SU-DHL-6 (cell line): ENCODE results near the gene RLF.
"Not testable (repeated sequence)": the region's sequence is repeated elsewhere in the genome, so short reads cannot be mapped to it uniquely, and the experiment has no call there.

Experiments
- H2AFZ ChIP-seq: fragments of 200-600 bp; sonication (generic); 2 replicates; pipeline ENCODE4 v1.6.1; 2014; ENCODE audit warnings: low read depth, mild to moderate bottlenecking, moderate library complexity, mixed read lengths, antibody characterized with exemption, low read length; ENCODE audit not compliant: severe bottlenecking
- H3F3A ChIP-seq: fragments of 200-600 bp; shearing (Covaris generic); 2 replicates; pipeline ENCODE4 v1.6.0; 2016; ENCODE audit warnings: antibody characterized with exemption, mild to moderate bottlenecking; ENCODE audit not compliant: insufficient read depth
- H3K27ac ChIP-seq: fragments of 200-600 bp; sonication (generic); 2 replicates; pipeline ENCODE4 v1.5.1; 2016; ENCODE audit warnings: low read depth, mild to moderate bottlenecking, low read length, moderate library complexity, mixed read lengths
- H3K27me3 ChIP-seq: fragments of 200-600 bp; sonication (generic), shearing (Covaris generic); 2 replicates; pipeline ENCODE4 v1.6.0; 2014; ENCODE audit warnings: mild to moderate bottlenecking, low read length
- H3K36me3 ChIP-seq: fragments of 200-600 bp; sonication (generic); 2 replicates; pipeline ENCODE4 v1.6.1; 2014; ENCODE audit warnings: mild to moderate bottlenecking, low read length, mixed read lengths
- H3K4me2 ChIP-seq: fragments of 300-600, 200-600 bp; shearing (Covaris generic), sonication (generic); 2 replicates; pipeline ENCODE4 v1.6.0; 2014; ENCODE audit warnings: low read length, low read depth, mild to moderate bottlenecking; ENCODE audit not compliant: poor library complexity, severe bottlenecking
- H3K4me3 ChIP-seq: fragments of 200-600 bp; sonication (generic); 2 replicates; pipeline ENCODE4 v1.5.1; 2014; ENCODE audit warnings: antibody characterized with exemption, low read length, mild to moderate bottlenecking, mixed read lengths; ENCODE audit not compliant: insufficient read depth, poor library complexity, severe bottlenecking
- H3K79me2 ChIP-seq: fragments of 200-600 bp; sonication (generic); 2 replicates; pipeline ENCODE4 v1.6.1; 2014; ENCODE audit warnings: mild to moderate bottlenecking, low read length, moderate library complexity; ENCODE audit not compliant: insufficient read depth
- H3K9ac ChIP-seq: fragments of 200-600 bp; sonication (generic); 2 replicates; pipeline ENCODE4 v1.7.0; 2014; ENCODE audit warnings: mild to moderate bottlenecking, low read length
- H3K9me2 ChIP-seq: fragments of 200-600 bp; sonication (generic); replicated peaks from 2 replicates; pipeline ENCODE4 v1.6.1; 2014; ENCODE audit warnings: low read length; ENCODE audit not compliant: insufficient read depth
- H3K9me3 ChIP-seq: fragments of 200-600 bp; sonication (generic); 2 replicates; pipeline ENCODE4 v1.6.1; 2014; ENCODE audit warnings: low read length, mixed read lengths; ENCODE audit not compliant: insufficient read depth
- H4K20me1 ChIP-seq: fragments of 200-600 bp; sonication (generic); 2 replicates; pipeline ENCODE4 v1.6.1; 2014; ENCODE audit warnings: low read depth, mild to moderate bottlenecking, antibody characterized with exemption, low read length, moderate library complexity, mixed read lengths
- EZH2phosphoT487 ChIP-seq: fragments of 200-600 bp; sonication (generic), shearing (Covaris generic); conservative IDR thresholded peaks from 2 replicates; pipeline ENCODE4 v1.6.1; 2018; ENCODE audit warnings: mild to moderate bottlenecking, antibody characterized with exemption, low read length, moderate library complexity, mixed read lengths
- TF ChIP-seq, protein P1 (sequence below): fragments of 200-600 bp; sonication (generic); IDR thresholded peaks from one replicate; pipeline ENCODE4 v1.5.1; 2017; ENCODE audit warnings: antibody characterized with exemption, mild to moderate bottlenecking, low read length, moderate library complexity; ENCODE audit not compliant: insufficient read depth, poor library complexity, severe bottlenecking

The RLF gene

DNA sequence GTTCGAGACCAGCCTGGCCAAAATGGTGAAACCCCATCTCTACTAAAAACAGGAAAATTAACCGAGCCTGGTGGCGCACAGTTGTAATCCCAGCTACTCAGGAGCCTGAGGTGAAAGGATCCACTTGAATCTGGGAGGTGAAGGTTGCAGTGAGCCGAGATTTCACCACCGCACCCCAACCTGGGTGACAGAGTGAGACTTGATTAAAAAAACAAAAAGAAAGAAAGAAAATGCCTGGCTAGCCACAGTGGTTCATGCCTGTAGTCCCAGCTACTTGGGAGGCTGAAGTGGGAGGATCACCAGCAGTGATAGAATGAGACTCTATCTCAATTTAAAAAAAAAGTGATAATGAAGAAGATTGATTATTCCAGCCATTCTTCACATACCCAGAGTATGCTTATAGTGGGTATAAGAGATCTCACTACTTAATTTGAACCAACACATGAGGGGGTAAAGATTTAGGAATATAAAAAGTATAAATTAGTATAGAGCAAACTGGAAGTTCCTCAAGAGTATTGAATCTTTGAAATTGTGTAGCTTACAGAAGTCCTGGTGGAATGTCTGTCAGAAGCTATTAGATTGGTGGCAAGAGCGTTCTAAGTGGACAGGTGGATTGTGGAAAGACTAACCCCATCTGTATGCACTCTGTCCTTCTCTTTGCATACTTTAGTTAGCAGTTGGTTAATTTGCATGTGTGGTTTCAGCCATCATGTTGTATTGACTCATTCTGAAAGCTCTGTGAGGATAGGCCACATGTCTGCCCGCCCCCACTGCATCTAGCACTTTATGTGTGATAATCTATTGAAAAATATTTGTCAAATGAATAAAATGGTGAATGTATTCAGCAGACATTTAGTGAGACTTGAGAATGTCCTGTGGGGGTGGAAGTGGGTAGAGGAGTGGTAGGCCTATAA is 25.0 kb downstream of the RLF start:
- Histone ChIP-seq H3K9ac (0 out of 2 replicates have a peak overlapping the region, but pooled peaks have one; percentile 13), H3K9me3 (no peaks in the 10 kb centered on the region), H3K9me2 (no peaks in the 10 kb centered on the region), H3F3A (peaks cover 7% of the 10 kb centered on the region; the same call in 1 of the 2 replicates), H3K4me3 (no peak overlapping the region), H3K79me2 (peaks cover 95% of the 10 kb centered on the region), H4K20me1 (peaks cover 7% of the 10 kb centered on the region; the same call in 1 of the 2 replicates), H3K27me3 (no peaks in the 10 kb centered on the region), H3K27ac (peak overlapping the region; percentile 60), H3K36me3 (peaks cover 14% of the 10 kb centered on the region), H3K4me2 (peak overlapping the region; percentile 46), H2AFZ (no peak overlapping the region)
- TF ChIP-seq, protein P1, sequence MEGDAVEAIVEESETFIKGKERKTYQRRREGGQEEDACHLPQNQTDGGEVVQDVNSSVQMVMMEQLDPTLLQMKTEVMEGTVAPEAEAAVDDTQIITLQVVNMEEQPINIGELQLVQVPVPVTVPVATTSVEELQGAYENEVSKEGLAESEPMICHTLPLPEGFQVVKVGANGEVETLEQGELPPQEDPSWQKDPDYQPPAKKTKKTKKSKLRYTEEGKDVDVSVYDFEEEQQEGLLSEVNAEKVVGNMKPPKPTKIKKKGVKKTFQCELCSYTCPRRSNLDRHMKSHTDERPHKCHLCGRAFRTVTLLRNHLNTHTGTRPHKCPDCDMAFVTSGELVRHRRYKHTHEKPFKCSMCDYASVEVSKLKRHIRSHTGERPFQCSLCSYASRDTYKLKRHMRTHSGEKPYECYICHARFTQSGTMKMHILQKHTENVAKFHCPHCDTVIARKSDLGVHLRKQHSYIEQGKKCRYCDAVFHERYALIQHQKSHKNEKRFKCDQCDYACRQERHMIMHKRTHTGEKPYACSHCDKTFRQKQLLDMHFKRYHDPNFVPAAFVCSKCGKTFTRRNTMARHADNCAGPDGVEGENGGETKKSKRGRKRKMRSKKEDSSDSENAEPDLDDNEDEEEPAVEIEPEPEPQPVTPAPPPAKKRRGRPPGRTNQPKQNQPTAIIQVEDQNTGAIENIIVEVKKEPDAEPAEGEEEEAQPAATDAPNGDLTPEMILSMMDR, result no peak
- TF ChIP-seq EZH2phosphoT487, result no peak

DNA sequence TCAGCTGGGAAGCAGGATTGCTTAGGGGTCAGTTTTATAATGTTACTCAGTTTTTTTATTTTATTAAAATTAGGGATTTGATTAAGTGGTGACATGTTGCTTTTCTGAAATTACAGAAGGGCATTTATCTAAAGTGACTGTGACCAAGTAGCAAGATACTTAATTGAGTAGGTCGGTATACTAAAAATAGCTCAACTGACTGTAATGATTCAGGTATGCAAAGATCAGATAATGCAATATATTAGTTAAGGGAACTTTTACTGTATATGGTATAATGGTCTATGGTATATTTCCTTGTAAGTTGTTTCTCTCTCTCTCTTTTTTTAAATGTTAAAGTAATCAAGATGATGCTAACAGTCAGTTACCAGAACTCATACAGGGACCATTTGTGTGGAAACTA is 26.2 kb downstream of the RLF start:
- Histone ChIP-seq H3K36me3 (peaks cover 19% of the 10 kb centered on the region), H4K20me1 (peaks cover 6% of the 10 kb centered on the region; the same call in 1 of the 2 replicates), H3F3A (peaks cover 7% of the 10 kb centered on the region; the same call in 1 of the 2 replicates), H3K9ac (no peak overlapping the region), H3K27ac (peak overlapping the region; percentile 4; the same call in 1 of the 2 replicates), H3K79me2 (peaks cover 84% of the 10 kb centered on the region), H3K9me2 (no peaks in the 10 kb centered on the region), H3K4me3 (no peak overlapping the region), H3K9me3 (no peaks in the 10 kb centered on the region), H3K27me3 (no peaks in the 10 kb centered on the region), H3K4me2 (no peak overlapping the region), H2AFZ (no peak overlapping the region)
- TF ChIP-seq EZH2phosphoT487, result no peak
- TF ChIP-seq, protein P1, result no peak

DNA sequence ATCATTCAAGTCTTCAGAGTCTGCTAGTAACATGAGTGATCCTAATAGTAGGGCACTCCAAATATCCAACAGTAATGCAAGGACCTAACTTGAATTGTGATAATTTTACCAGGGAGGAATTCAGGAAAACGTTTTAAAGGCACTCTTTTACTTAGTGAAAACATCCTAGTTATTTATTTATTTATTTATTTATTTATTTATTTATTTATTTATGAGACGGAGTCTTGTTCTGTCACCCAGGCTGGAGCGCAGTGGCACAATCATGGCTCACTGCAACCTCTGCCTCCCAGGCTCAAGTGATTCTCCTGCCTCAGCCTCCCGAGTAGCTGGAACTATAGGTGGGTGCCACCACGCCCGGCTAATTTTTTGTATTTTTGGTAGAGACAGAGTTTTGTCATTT is 33.5 kb downstream of the RLF start:
- Histone ChIP-seq H3K79me2 (peaks cover 16% of the 10 kb centered on the region; the same call in 1 of the 2 replicates), H3K36me3 (peaks cover 35% of the 10 kb centered on the region)
- H3K4me2 ChIP-seq, H3K27ac ChIP-seq, H3K9me2 ChIP-seq, H3K9ac ChIP-seq, H4K20me1 ChIP-seq, H3F3A ChIP-seq, H3K4me3 ChIP-seq, H3K9me3 ChIP-seq, H2AFZ ChIP-seq, H3K27me3 ChIP-seq: not testable (repeated sequence)

DNA sequence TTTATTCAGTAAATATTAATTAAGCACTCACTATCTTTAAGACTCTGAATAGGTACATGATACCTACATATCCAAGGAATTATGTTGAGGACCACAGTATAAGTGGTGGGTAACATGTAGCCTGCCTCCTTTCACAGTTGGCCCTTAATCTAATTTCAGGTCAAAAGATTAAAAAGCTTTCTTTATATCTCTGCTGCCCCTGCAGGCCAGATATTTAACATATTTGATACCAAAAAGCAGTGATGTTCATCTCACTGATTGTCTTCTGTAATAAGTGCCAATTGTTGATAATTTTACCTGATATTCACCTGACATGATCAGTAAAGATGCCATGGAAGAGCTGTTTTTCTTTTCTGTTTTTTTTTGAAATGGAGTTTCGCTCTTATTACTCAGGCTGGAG is 36.5 kb downstream of the RLF start:
- H3K36me3 ChIP-seq, result peaks cover 20% of the 10 kb centered on the region; the same call in 1 of the 2 replicates
- TF ChIP-seq, protein P1, result peak; percentile 13
- no peak for TF ChIP-seq EZH2phosphoT487
- H3F3A ChIP-seq, result peaks cover 6% of the 10 kb centered on the region; the same call in 1 of the 2 replicates
- H3K27ac ChIP-seq, result no peak overlapping the region
- no peak overlapping the region for H2AFZ ChIP-seq
- H3K79me2 ChIP-seq, result no peaks in the 10 kb centered on the region; the same call in 1 of the 2 replicates
- no peaks in the 10 kb centered on the region for H3K9me2 ChIP-seq
- no peak overlapping the region for H3K9ac ChIP-seq
- H3K9me3 ChIP-seq, result no peaks in the 10 kb centered on the region
- peaks cover 8% of the 10 kb centered on the region; the same call in 1 of the 2 replicates for H4K20me1 ChIP-seq
- no peaks in the 10 kb centered on the region for H3K27me3 ChIP-seq
- H3K4me2 ChIP-seq, result no peak overlapping the region
- H3K4me3 ChIP-seq, result no peak overlapping the region
